ENCODE measurements around the gene KLHL12.

The KLHL12 gene

DNA sequence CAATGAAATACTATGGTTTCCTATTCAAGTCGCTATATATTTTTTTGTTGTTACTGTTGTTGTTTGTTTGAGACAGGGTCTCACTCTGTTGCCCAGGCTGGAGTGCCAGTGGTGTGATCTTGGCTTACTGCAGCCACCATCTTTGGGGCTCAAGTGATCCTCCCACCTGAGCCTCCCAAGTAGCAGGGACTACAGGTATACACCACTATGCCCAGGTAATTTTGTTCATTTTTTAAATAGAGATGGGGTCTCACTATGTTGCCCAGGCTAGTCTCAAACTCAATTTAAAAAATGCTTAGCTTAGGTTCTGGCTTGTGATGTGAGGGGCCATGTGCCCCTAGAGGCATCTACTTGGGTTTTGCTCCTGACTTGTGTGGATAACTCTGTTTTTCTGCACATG is 47.9 kb downstream of the KLHL12 start:
- no peak for DNase-seq

- no peak for DNase-seq
Measured at GRCh38 chr1:202873026-202873425, 54.0 kb downstream of the KLHL12 start.

GRCh38 chr1:202871367-202871766 is 55.7 kb downstream of the KLHL12 start:
- DNase-seq: no peak

GRCh38 chr1:202862679-202863560 is 64.1 kb downstream of the KLHL12 start:
- no peak for DNase-seq

GRCh38 chr1:202861420-202862132 is 65.5 kb downstream of the KLHL12 start:
- peak; percentile 71 for DNase-seq

DNA sequence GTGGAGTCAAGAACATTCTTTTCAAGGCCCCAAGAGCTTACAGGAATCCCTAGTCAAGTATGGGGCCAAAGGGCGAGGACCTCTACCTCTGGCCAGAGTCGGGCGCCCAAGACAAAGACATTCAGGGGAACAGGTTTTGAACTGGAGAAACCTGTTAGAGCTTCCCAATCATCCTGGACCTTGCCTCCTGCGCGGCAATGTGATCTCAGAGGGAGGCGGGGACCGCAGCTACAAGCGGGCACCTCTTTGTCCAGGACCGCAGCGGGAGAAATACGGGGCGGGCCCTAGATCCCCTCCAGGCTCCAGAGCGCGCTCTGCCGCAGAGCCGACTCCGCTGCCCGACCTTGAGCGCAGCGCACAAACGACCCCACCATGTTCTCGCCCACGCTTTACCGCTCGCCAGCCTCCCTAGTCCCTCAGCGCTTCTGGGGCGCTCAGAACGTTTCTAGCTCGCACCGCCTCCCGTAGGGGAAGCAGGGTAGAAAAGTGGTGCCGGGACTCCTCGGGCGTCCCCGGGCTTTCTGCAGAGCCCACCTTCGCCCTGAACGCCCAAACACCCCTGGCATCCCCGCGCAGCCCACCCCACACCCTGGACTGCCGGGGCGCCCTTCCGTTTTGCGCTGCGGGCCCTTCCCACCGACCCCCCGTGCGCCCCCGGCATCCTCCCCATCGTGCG is 66.2 kb downstream of the KLHL12 start:
- DNase-seq: no peak

- no peak for DNase-seq
Measured at GRCh38 chr1:202858789-202859414, 68.1 kb downstream of the KLHL12 start.

- no peak for DNase-seq
Measured at GRCh38 chr1:202858331-202858730, 68.7 kb downstream of the KLHL12 start.

DNA sequence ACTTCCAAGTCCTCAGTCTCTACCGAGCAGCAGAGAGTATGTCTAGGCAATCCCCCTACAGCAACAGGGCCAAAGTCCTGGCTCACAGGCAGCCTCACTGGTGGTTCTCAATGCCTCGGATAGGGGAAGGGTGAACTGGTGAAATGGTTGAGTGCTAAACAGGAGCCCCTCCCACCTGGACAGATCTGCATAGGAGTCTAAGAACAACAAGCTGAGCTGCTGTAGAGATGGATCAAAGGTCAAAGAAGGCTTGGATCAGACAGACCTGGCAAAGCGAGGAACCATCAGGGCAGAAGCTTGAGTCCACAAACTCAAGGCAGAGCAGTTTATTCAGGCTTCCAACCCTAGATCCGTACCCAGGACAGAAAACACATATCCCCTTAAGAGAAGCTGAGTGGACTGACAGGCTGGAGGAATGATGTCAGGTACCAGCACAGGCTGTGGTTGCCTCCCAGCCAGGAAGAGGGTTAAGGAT is 69.9 kb downstream of the KLHL12 start:
- no peak for DNase-seq

DNA sequence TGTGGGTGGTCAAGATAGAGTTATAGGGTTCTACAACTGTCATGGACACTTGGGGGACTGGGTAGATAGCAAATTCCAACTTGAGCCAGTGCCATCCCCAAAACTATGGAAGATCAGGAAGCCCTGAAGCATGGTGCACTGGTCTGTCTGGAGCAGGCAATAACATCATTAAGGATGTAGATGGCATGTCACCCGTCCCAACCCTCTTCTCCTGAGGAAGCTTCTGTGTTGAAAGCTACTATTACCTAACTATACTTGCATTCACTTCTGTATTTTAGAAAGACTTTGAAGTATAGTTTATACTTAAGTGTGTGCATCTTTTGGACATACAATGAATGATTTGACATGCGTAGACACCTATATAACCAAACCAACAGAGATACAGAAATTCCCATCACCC is 71.0 kb downstream of the KLHL12 start:
- no peak for DNase-seq

DNA sequence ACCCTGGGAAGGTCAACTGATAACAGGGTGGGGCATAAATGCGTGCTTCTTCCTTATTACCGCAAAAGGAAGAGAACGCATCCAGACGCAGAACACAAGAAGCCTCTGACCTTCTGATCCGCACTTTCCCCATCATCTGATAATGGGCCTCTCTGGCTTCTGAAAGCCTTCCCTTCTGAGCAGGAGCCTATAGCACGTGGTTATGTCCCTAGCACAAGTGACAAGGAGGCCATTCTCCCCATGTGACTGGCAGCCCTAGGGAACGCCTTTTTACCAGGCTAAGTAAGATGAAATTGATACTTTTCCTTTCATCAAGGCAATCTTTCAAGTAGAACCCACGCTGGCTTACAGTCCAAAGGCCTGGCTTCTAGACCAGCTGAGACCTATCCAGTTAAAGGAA is 72.2 kb downstream of the KLHL12 start:
- no peak for DNase-seq

GRCh38 chr1:202852163-202852904 is 74.7 kb downstream of the KLHL12 start:
- DNase-seq: no peak

GRCh38 chr1:202850593-202851362 is 76.3 kb downstream of the KLHL12 start:
- no peak for DNase-seq

- no peak for DNase-seq
Measured at GRCh38 chr1:202848191-202848542, 78.9 kb downstream of the KLHL12 start.

- DNase-seq: no peak
Measured at GRCh38 chr1:202844935-202845334, 82.1 kb downstream of the KLHL12 start.

- DNase-seq: no peak
Measured at GRCh38 chr1:202844259-202844658, 82.8 kb downstream of the KLHL12 start.

- DNase-seq: no peak
Measured at GRCh38 chr1:202843081-202843480, 84.0 kb downstream of the KLHL12 start.
